ENCODE data around the gene PLEKHA7. TPM values are rescaled to one million over a fixed set of nuclear protein-coding genes. Genes with fewer than 3 reads are reported as not detected.

Gene PLEKHA7
- total and polyA plus RNA-seq, 2 of the 13 experiments (the other 11 are each of a cell fraction or from before 2014, with no cell fraction given): 17.5 to 18.7 TPM

DNA sequence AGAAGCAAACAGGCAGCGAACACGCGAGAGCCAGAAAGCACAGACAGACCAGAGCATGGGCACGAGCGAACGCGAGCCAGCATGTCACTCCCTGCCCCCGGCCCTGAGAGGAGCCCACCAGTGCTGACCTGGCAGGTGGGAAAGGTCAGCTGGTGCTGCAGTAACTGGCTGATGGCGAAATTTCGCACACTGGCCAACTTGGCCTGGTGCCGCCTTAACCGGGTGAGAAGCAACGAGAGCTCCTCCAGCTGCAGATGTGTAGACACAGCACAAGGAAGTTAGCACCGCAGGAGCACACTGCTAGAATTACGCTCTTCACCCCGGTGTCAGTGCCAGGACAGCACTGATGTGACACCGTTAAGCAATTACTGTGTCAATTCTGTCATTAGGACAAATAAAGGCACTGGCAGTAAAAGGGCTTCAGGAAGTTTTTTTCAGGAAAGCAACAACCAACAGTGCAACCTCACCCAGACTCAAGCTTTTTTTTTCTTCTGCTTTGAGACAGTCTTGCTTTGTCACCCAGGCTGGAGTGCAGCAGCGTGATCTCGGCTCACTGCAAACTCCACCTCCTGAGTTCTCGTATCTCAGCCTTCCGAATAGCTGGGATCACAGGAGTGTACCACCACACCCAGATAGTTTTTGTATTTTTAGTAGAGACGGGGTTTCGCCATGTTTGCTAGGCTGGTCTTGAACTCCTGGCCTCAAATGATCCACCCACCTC lies 199.0 kb downstream of the PLEKHA7 start:
- Histone ChIP-seq H2AFZ (ENCODE audit: low read length) (no peak overlapping the region), H3K27me3 (ENCODE audit: control insufficient read depth in 1 of 2, insufficient read depth in 2 of 2, low read length in 2 of 2) (no peaks in the 10 kb centered on the region), H3K27ac (ENCODE audit: extremely low read length, insufficient read depth, low read length) (no peak overlapping the region), H3K9ac (ENCODE audit: insufficient read depth, low read depth, low read length) (no peak overlapping the region), H3K4me3 (replicated peaks in 1 of 3; ENCODE audit: insufficient read depth in 1 of 3, low read depth in 2 of 3, low read length in 3 of 3) (no peak overlapping the region), H3K4me2 (ENCODE audit: low read depth, low read length) (no peak overlapping the region), H3K79me2 (ENCODE audit: insufficient read depth, low read length) (no peaks in the 10 kb centered on the region), H4K20me1 (ENCODE audit: insufficient read depth, low read length) (no peaks in the 10 kb centered on the region), H3K9me3 (ENCODE audit: low read length) (no peaks in the 10 kb centered on the region), H3K36me3 (replicated peaks in 1 of 2; ENCODE audit: control insufficient read depth in 1 of 2, insufficient read depth in 2 of 2, low read length in 2 of 2) (peaks cover 15 to 46% of the 10 kb centered on the region in 2 experiments), H3K4me1 (ENCODE audit: insufficient read depth, low read length) (peaks cover 34% of the 10 kb centered on the region)
- WGBS (ENCODE audit: low lambda C conversion rate): 98% methylated on average over 12 of the region's 23 CpGs
- FAIRE-seq (no peak), DNase-seq (ENCODE audit: low spot score) (no peak), ATAC-seq (no peak)
- intact Hi-C loops (cut with micrococcal nuclease; ENCODE audit: unreplicated experiment) (no loop called here), in situ Hi-C loops (cut with HindIII; ENCODE audit: extremely low pct_ligation_motif_present, low pct_unique_long_range_greater_than_20kb) (no loop called here)
- POLR2A ChIA-PET: no interaction called here
- no TSS peak for BruUV-seq (replicated peaks)
- CTCF ChIA-PET (ENCODE audit: low intra/inter-chr PET ratio, low total read pairs): no interaction called here
- TF ChIP-seq, protein P1, sequence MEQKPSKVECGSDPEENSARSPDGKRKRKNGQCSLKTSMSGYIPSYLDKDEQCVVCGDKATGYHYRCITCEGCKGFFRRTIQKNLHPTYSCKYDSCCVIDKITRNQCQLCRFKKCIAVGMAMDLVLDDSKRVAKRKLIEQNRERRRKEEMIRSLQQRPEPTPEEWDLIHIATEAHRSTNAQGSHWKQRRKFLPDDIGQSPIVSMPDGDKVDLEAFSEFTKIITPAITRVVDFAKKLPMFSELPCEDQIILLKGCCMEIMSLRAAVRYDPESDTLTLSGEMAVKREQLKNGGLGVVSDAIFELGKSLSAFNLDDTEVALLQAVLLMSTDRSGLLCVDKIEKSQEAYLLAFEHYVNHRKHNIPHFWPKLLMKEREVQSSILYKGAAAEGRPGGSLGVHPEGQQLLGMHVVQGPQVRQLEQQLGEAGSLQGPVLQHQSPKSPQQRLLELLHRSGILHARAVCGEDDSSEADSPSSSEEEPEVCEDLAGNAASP (CRISPR knock-in tag; IDR thresholded peaks at IDR 0.05; ENCODE audit: borderline replicate concordance): no peak
- TF ChIP-seq FOXM1 (CRISPR knock-in tag; IDR thresholded peaks at IDR 0.05): no peak
- TF ChIP-seq, protein P2, sequence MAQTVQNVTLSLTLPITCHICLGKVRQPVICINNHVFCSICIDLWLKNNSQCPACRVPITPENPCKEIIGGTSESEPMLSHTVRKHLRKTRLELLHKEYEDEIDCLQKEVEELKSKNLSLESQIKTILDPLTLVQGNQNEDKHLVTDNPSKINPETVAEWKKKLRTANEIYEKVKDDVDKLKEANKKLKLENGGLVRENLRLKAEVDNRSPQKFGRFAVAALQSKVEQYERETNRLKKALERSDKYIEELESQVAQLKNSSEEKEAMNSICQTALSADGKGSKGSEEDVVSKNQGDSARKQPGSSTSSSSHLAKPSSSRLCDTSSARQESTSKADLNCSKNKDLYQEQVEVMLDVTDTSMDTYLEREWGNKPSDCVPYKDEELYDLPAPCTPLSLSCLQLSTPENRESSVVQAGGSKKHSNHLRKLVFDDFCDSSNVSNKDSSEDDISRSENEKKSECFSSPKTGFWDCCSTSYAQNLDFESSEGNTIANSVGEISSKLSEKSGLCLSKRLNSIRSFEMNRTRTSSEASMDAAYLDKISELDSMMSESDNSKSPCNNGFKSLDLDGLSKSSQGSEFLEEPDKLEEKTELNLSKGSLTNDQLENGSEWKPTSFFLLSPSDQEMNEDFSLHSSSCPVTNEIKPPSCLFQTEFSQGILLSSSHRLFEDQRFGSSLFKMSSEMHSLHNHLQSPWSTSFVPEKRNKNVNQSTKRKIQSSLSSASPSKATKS (CRISPR knock-in tag; IDR thresholded peaks at IDR 0.05): no peak
- TF ChIP-seq, protein P3, sequence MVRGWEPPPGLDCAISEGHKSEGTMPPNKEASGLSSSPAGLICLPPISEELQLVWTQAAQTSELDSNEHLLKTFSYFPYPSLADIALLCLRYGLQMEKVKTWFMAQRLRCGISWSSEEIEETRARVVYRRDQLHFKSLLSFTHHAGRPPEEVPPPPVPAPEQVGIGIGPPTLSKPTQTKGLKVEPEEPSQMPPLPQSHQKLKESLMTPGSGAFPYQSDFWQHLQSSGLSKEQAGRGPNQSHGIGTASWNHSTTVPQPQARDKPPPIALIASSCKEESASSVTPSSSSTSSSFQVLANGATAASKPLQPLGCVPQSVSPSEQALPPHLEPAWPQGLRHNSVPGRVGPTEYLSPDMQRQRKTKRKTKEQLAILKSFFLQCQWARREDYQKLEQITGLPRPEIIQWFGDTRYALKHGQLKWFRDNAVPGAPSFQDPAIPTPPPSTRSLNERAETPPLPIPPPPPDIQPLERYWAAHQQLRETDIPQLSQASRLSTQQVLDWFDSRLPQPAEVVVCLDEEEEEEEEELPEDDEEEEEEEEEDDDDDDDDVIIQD (CRISPR knock-in tag; IDR thresholded peaks at IDR 0.05; ENCODE audit: low read depth): no peak
- no peak for TF ChIP-seq ZMAT3 (CRISPR knock-in tag; conservative IDR thresholded peaks at IDR 0.05)
- TF ChIP-seq ZNF383 (CRISPR knock-in tag; IDR thresholded peaks at IDR 0.05; ENCODE audit: borderline replicate concordance): no peak
